Osteocyte (in vitro differentiated cells): ENCODE data around the gene TAS2R43. TPM values are rescaled to one million over a fixed set of nuclear protein-coding genes. Genes with fewer than 3 reads are reported as not detected.

Experiments
- DNase-seq: peaks from one replicate; pipeline ENCODE4 v3.0.0; 2021; ENCODE audit warnings: mixed read lengths; ENCODE audit not compliant: unreplicated experiment; ENCODE audit errors: extremely low spot score
- H3K27ac Mint-ChIP-seq: one replicate; pipeline ENCODE4 v1.8.0; 2021; ENCODE audit warnings: mild to moderate bottlenecking, mixed read lengths; ENCODE audit not compliant: unreplicated experiment
- H3K27me3 Mint-ChIP-seq: one replicate; pipeline ENCODE4 v1.8.0; 2021; ENCODE audit warnings: mixed read lengths; ENCODE audit not compliant: unreplicated experiment
- H3K36me3 Mint-ChIP-seq: one replicate; pipeline ENCODE4 v1.8.0; 2021; ENCODE audit warnings: mixed read lengths; ENCODE audit not compliant: unreplicated experiment
- H3K4me1 Mint-ChIP-seq: one replicate; pipeline ENCODE4 v1.8.0; 2021; ENCODE audit warnings: mixed read lengths; ENCODE audit not compliant: unreplicated experiment
- H3K4me3 Mint-ChIP-seq: one replicate; pipeline ENCODE4 v1.8.0; 2021; ENCODE audit warnings: mild to moderate bottlenecking, moderate library complexity, mixed read lengths; ENCODE audit not compliant: unreplicated experiment
- H3K9me3 Mint-ChIP-seq: one replicate; pipeline ENCODE4 v1.8.0; 2021; ENCODE audit warnings: mixed read lengths; ENCODE audit not compliant: unreplicated experiment
- total RNA-seq: library from RNA; stranded (reverse); gene quantifications from 2 replicates; pipeline ENCODE4 v1.2.1, GENCODE V29; 2021
- TF ChIP-seq, protein P1 (sequence below): fragments of 200-600 bp; sonication (generic); IDR thresholded peaks from 2 replicates; pipeline ENCODE4 v1.5.0; 2021; ENCODE audit warnings: antibody characterized with exemption, mild to moderate bottlenecking, moderate library complexity

TAS2R43 gene
- total RNA-seq, 1 donor from 2014 or later, result 0.86 TPM

DNA sequence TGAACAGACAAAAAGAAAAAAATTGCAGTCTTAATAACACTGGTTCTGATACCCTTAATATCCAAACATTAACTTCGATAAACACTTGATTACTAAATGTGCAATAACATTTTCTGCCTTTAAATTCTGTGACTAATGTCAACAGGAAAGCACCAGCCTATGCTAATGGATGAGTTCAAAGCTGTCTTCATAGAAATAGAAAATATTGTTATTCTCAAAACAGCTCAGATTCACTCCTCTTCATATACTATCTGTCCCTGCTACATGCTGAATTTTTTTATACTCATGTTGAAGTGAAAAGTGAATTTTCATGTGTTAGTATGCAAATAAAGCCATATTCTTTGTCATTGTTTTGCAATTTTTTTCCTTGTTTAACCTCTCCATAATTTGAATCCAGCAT, 13.9 kb downstream of the TAS2R43 start:
- Mint-ChIP-seq H3K4me1 (no peaks in the 10 kb centered on the region), H3K36me3 (peaks cover 14% of the 10 kb centered on the region), H3K27ac (no peak overlapping the region), H3K9me3 (peaks cover 10% of the 10 kb centered on the region), H3K27me3 (no peaks in the 10 kb centered on the region), H3K4me3 (no peak overlapping the region)
- DNase-seq, result no peak
- TF ChIP-seq, protein P1, sequence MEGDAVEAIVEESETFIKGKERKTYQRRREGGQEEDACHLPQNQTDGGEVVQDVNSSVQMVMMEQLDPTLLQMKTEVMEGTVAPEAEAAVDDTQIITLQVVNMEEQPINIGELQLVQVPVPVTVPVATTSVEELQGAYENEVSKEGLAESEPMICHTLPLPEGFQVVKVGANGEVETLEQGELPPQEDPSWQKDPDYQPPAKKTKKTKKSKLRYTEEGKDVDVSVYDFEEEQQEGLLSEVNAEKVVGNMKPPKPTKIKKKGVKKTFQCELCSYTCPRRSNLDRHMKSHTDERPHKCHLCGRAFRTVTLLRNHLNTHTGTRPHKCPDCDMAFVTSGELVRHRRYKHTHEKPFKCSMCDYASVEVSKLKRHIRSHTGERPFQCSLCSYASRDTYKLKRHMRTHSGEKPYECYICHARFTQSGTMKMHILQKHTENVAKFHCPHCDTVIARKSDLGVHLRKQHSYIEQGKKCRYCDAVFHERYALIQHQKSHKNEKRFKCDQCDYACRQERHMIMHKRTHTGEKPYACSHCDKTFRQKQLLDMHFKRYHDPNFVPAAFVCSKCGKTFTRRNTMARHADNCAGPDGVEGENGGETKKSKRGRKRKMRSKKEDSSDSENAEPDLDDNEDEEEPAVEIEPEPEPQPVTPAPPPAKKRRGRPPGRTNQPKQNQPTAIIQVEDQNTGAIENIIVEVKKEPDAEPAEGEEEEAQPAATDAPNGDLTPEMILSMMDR, result no peak

DNA sequence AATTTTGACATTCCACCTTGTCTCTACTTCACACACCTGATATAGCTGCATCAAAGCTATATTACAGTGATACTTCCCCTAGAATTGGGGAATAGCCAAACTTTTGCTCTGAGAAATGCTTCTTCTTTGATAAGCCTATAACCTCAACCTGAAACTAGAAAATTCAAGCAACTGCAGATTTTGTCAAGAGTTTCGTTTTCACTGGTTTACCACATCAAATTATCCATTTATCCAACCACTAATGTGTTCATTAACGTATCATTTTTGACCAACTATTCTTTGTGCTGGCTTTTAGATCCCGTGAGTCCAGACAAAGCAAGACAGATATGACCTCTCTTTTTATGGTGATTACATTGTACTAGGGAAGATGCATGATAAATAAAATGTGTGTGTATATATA, 16.5 kb downstream of the TAS2R43 start:
- Mint-ChIP-seq H3K4me3 (no peak overlapping the region), H3K27me3 (no peaks in the 10 kb centered on the region), H3K9me3 (peaks cover 4% of the 10 kb centered on the region), H3K27ac (no peak overlapping the region), H3K4me1 (peaks cover 5% of the 10 kb centered on the region), H3K36me3 (peaks cover 12% of the 10 kb centered on the region)
- TF ChIP-seq, protein P1, result no peak
- DNase-seq, result no peak

DNA sequence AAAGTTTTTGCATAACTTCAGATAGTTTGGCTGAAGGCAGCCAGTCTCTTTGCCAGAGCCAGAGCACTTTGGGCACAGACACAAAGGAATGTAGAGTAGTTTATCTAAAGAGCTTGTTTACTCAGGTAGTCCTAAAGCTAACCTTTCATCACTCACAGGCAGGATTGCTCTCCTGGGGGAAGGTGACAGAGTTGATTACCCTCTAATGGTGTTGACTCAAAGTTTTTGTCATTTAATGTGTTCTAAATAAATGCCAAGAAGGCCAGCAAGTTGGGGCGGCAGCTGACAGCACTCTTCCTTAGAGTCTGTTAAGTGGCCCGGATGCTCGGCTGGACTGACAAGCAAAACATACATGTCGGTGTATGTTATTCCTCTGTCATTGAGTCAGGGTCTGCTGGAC, 20.7 kb downstream of the TAS2R43 start:
- TF ChIP-seq, protein P1, result no peak
- H3K27ac Mint-ChIP-seq, result no peak overlapping the region
- peaks cover 5% of the 10 kb centered on the region for H3K4me1 Mint-ChIP-seq
- H3K36me3 Mint-ChIP-seq, result peaks cover 6% of the 10 kb centered on the region
- no peaks in the 10 kb centered on the region for H3K27me3 Mint-ChIP-seq
- H3K9me3 Mint-ChIP-seq, result peaks cover 3% of the 10 kb centered on the region
- H3K4me3 Mint-ChIP-seq, result no peak overlapping the region
- no peak for DNase-seq

DNA sequence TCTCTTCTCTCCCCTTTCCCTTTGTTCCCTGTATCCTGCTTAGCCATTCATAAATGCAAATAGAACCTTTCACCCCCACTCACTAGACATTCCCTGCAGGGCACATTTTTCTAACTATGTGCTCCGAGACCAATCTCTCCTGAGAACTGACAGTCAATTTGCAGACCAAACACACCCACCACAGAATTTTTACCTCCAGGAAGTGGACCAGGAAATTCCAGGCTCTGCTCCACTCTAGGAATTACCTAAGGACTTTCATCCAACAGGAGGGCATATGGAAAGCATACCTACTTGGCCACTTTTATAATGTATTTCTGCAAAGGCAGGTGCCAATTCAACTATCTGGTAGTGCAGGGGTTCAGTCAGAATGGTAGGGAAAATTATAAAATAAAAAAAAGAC, 21.1 kb downstream of the TAS2R43 start:
- Mint-ChIP-seq H3K36me3 (peaks cover 6% of the 10 kb centered on the region), H3K4me3 (no peak overlapping the region), H3K9me3 (peaks cover 3% of the 10 kb centered on the region), H3K4me1 (peaks cover 5% of the 10 kb centered on the region), H3K27ac (no peak overlapping the region), H3K27me3 (no peaks in the 10 kb centered on the region)
- TF ChIP-seq, protein P1, result no peak
- no peak for DNase-seq

DNA sequence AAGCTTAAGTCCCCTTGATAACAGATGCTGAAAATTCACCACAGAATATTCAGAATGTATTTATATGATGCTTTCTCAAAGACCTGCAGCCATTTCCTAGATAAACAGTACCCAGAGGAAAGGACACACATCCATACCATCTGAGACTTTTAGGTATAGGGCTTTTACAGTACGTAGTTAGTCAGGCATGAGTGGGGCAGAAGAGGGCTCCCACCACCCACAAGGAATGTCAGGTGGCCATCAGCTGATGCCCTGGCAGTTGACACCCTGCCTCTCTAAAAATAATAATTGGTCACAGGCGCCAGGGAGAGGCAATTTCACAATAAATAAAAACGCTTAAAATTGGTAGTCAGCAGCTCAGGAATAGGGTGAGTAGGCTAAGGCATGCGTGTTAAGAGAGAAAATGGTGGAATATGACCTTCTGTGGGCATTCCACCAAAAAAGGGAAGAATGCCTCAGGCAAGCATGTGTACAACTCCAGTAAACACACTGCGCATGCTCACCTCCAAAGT, 22.2 kb downstream of the TAS2R43 start:
- Mint-ChIP-seq H3K27me3 (no peaks in the 10 kb centered on the region), H3K4me1 (peaks cover 5% of the 10 kb centered on the region), H3K36me3 (peaks cover 10% of the 10 kb centered on the region), H3K27ac (no peak overlapping the region), H3K4me3 (no peak overlapping the region), H3K9me3 (peaks cover 11% of the 10 kb centered on the region)
- TF ChIP-seq, protein P1, result no peak
- no peak for DNase-seq
